CD14-positive monocyte (primary cell): Measurements from ENCODE around the gene RBM46. TPM values are rescaled to one million over a fixed set of nuclear protein-coding genes. Genes with fewer than 3 reads are reported as not detected.
A peak's percentile ranks its signal among the peaks of the same experiment; 100 is the strongest.

Experiments
- DNase-seq, 3 donors: peaks; one replicate each; pipeline ENCODE4 v3.0.0-alpha.2; 2011 to 2022
- H2AFZ ChIP-seq: 2 replicates; pipeline ENCODE4 v1.6.0; 2012; ENCODE audit warnings: mild to moderate bottlenecking, low read depth, low read length, inconsistent platforms; ENCODE audit not compliant: insufficient read depth, poor library complexity, severe bottlenecking
- H3K27ac ChIP-seq, 2 donors: 1 replicate in 1 of 2; 2 replicates in 1 of 2; pipeline ENCODE4 v1.5.1; 2012 to 2013; ENCODE audit warnings: low read length in 2 of 2, control low read depth in 1 of 2, inconsistent platforms in 1 of 2, low read depth in 1 of 2, mild to moderate bottlenecking in 1 of 2
- H3K27me3 ChIP-seq, 2 donors: one replicate each; pipeline versions ENCODE4 v1.6.0 to v1.6.1; 2011 to 2013; ENCODE audit warnings: low read length in 2 of 2; ENCODE audit not compliant: control insufficient read depth in 2 of 2, insufficient read depth in 2 of 2
- H3K36me3 ChIP-seq, 2 donors: replicated peaks in 1 of 2; 1 replicate in 1 of 2; 2 replicates in 1 of 2; pipeline versions ENCODE4 v1.5.1 to v1.6.1; 2012 to 2013; ENCODE audit warnings: low read length in 2 of 2, control low read depth in 1 of 2, inconsistent platforms in 1 of 2, mild to moderate bottlenecking in 1 of 2; ENCODE audit not compliant: insufficient read depth in 2 of 2, control insufficient read depth in 1 of 2
- H3K4me1 ChIP-seq, 2 donors: 1 replicate in 1 of 2; 2 replicates in 1 of 2; pipeline versions ENCODE4 v1.5.1 to v1.6.1; 2012 to 2013; ENCODE audit warnings: low read length in 2 of 2, control low read depth in 1 of 2, inconsistent platforms in 1 of 2, mild to moderate bottlenecking in 1 of 2, moderate library complexity in 1 of 2; ENCODE audit not compliant: insufficient read depth in 2 of 2, control insufficient read depth in 1 of 2
- H3K4me2 ChIP-seq: replicated peaks from 2 replicates; pipeline ENCODE3; 2012; ENCODE audit warnings: low read length, moderate library complexity, mild to moderate bottlenecking; ENCODE audit not compliant: poor library complexity, severe bottlenecking; ENCODE audit errors: extremely low read depth
- H3K4me3 ChIP-seq, 3 experiments: fragments of 200-600 bp in 1 of 3; sonication (generic) in 1 of 3; replicated peaks in 1 of 3; 1 replicate in 2 of 3; 2 replicates in 1 of 3; pipeline ENCODE4 v1.5.1; 2011 to 2013; ENCODE audit warnings: low read length in 3 of 3, mild to moderate bottlenecking in 3 of 3, control low read depth in 2 of 3, low read depth in 2 of 3, inconsistent platforms in 1 of 3, moderate library complexity in 1 of 3
- H3K79me2 ChIP-seq: 2 replicates; pipeline ENCODE4 v1.6.0; 2012; ENCODE audit warnings: mild to moderate bottlenecking, control low read depth, inconsistent platforms, low read length, moderate library complexity; ENCODE audit not compliant: insufficient read depth
- H3K9ac ChIP-seq: 2 replicates; pipeline ENCODE4 v1.6.0; 2017; ENCODE audit warnings: low read length, mild to moderate bottlenecking; ENCODE audit not compliant: insufficient read depth, poor library complexity, severe bottlenecking
- H3K9me3 ChIP-seq, 2 donors: replicated peaks in 1 of 2; 1 replicate in 1 of 2; 2 replicates in 1 of 2; pipeline versions ENCODE4 v1.5.1 to v1.6.1; 2012 to 2013; ENCODE audit warnings: low read length in 2 of 2, control low read depth in 1 of 2; ENCODE audit not compliant: control insufficient read depth in 1 of 2, insufficient read depth in 1 of 2
- H4K20me1 ChIP-seq: 2 replicates; pipeline ENCODE4 v1.6.0; 2012; ENCODE audit warnings: mild to moderate bottlenecking, low read length, control low read depth, moderate library complexity; ENCODE audit not compliant: insufficient read depth
- H3K27ac Mint-ChIP-seq, 7 donors: one replicate each; pipeline ENCODE4 v1.8.0; 2020; ENCODE audit warnings: mild to moderate bottlenecking in 7 of 7, mixed read lengths in 7 of 7, moderate library complexity in 6 of 7, inconsistent platforms in 2 of 7
- H3K27me3 Mint-ChIP-seq, 3 donors: one replicate each; pipeline ENCODE4 v1.8.0; 2021 to 2022; ENCODE audit warnings: low read depth in 3 of 3, mild to moderate bottlenecking in 3 of 3, mixed read lengths in 3 of 3, moderate library complexity in 3 of 3, inconsistent platforms in 1 of 3
- H3K36me3 Mint-ChIP-seq, 2 donors: one replicate each; pipeline ENCODE4 v1.8.0; 2020; ENCODE audit warnings: mixed read lengths in 2 of 2, inconsistent platforms in 1 of 2, mild to moderate bottlenecking in 1 of 2
- H3K4me1 Mint-ChIP-seq: one replicate; pipeline ENCODE4 v1.8.0; 2020; ENCODE audit warnings: mild to moderate bottlenecking, mixed read lengths
- H3K4me3 Mint-ChIP-seq, 2 donors: one replicate each; pipeline ENCODE4 v1.8.0; 2020; ENCODE audit warnings: mild to moderate bottlenecking in 2 of 2, mixed read lengths in 2 of 2, moderate library complexity in 1 of 2
- H3K9me3 Mint-ChIP-seq, 7 donors: one replicate each; pipeline ENCODE4 v1.8.0; 2020 to 2022; ENCODE audit warnings: mixed read lengths in 7 of 7, mild to moderate bottlenecking in 6 of 7, moderate library complexity in 6 of 7, inconsistent platforms in 2 of 7
- WGBS: methylation state at CpG from one replicate; pipeline ENCODE4 v1.1.5; 2013; ENCODE audit warnings: missing lambda C conversion rate; ENCODE audit not compliant: insufficient coverage; 5-methylcytosine and 5-hydroxymethylcytosine counted together
- intact Hi-C, 2 donors: fragments of 100-400 bp; cut with micrococcal nuclease; formaldehyde crosslinking; loops; one replicate each; pipeline versions ENCODE4 v1.15.0 to v1.15.1; 2023
- polyA plus RNA-seq, 3 donors: library from polyadenylated mRNA; depleted of rRNA in 1 of 3; unstranded in 2 of 3; stranded (reverse) in 1 of 3; fragments of 300-500 nt in 2 of 3; fragments of >200 nt in 1 of 3; fragmentation: Illumina TruSeq in 2 of 3; gene quantifications; 1 replicate in 2 of 3; 2 replicates in 1 of 3; pipeline ENCODE4 v1.2.3, GENCODE V29; 2012 to 2021
- TF ChIP-seq, protein P1 (sequence below): fragments of 200-600 bp; IDR thresholded peaks from one replicate; pipeline ENCODE4 v1.8.0; 2022; ENCODE audit warnings: antibody characterized with exemption, mild to moderate bottlenecking

The RBM46 gene
- polyA plus RNA-seq, 3 donors, result 0.04 TPM; not detected in 2

DNA sequence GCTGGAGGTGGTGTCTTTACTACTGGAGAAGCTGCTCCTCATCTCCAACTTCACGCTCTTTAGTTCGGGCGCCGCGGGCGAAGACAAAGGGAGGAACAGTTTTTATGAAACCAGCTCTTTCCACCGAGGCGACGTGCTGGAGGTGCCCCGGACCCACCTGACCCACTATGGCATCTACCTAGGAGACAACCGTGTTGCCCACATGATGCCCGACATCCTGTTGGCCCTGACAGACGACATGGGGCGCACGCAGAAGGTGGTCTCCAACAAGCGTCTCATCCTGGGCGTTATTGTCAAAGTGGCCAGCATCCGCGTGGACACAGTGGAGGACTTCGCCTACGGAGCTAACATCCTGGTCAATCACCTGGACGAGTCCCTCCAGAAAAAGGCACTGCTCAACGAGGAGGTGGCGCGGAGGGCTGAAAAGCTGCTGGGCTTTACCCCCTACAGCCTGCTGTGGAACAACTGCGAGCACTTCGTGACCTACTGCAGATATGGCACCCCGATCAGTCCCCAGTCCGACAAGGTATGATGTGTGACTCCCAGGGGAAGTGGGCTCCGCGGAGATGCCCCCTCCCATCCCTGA is 36.6 kb upstream of the RBM46 start:
- H3K27ac Mint-ChIP-seq, result peak overlapping the region in 1 of 7 donors; percentile 46
- peaks cover 54 to 73% (median 72%) of the 10 kb centered on the region in 3 donors for H3K27me3 Mint-ChIP-seq
- 4% methylated on average over 30 of the region's 31 CpGs for WGBS
- peak overlapping the region in 1 of 3 experiments; percentile 73 for H3K4me3 ChIP-seq
- DNase-seq, result no peak
- peak overlapping the region; percentile 81 to 97 for H3K4me3 Mint-ChIP-seq
- TF ChIP-seq, protein P1, sequence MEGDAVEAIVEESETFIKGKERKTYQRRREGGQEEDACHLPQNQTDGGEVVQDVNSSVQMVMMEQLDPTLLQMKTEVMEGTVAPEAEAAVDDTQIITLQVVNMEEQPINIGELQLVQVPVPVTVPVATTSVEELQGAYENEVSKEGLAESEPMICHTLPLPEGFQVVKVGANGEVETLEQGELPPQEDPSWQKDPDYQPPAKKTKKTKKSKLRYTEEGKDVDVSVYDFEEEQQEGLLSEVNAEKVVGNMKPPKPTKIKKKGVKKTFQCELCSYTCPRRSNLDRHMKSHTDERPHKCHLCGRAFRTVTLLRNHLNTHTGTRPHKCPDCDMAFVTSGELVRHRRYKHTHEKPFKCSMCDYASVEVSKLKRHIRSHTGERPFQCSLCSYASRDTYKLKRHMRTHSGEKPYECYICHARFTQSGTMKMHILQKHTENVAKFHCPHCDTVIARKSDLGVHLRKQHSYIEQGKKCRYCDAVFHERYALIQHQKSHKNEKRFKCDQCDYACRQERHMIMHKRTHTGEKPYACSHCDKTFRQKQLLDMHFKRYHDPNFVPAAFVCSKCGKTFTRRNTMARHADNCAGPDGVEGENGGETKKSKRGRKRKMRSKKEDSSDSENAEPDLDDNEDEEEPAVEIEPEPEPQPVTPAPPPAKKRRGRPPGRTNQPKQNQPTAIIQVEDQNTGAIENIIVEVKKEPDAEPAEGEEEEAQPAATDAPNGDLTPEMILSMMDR, result no peak
- peaks cover 52 to 87% of the 10 kb centered on the region in 2 donors for H3K27me3 ChIP-seq
- H3K9ac ChIP-seq, result no peak overlapping the region
- H3K79me2 ChIP-seq, result no peaks in the 10 kb centered on the region
- H3K4me1 Mint-ChIP-seq, result peaks cover 19% of the 10 kb centered on the region
- H3K4me2 ChIP-seq, result peak overlapping the region; percentile 79
- no peaks in the 10 kb centered on the region for H4K20me1 ChIP-seq
- peaks cover 0 to 2% of the 10 kb centered on the region in 2 donors for H3K36me3 Mint-ChIP-seq
- no peaks in the 10 kb centered on the region for H3K36me3 ChIP-seq
- H3K4me1 ChIP-seq, result peaks cover 13 to 21% of the 10 kb centered on the region in 2 donors
- H3K9me3 ChIP-seq, result peaks cover 0 to 11% of the 10 kb centered on the region in 2 donors
- H3K9me3 Mint-ChIP-seq, result peaks cover 0 to 25% (median 13%) of the 10 kb centered on the region in 7 donors
- no peak overlapping the region for H3K27ac ChIP-seq
- intact Hi-C loops, result no loop called here
- peak overlapping the region; percentile 72 for H2AFZ ChIP-seq

DNA sequence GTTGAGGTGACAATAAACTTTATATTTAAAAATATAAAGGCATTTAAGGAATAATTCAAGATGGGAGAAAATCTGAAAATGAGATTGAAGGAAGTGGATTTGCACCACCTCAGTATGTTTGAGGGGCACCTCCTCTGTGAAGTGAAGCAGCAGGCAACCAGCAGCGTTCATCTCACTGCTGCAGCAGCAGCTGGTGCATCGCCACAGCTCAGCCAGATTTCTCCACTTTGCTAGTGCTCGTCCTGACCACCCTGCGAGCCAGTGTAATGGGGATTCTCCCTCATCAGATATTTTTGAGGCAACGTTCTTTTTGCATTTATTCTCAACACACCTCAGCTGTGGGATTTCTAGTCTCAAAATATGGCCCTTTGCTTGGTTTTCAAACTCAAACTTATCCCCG is 23.4 kb upstream of the RBM46 start:
- Histone ChIP-seq H3K4me3 (no peak overlapping the region), H3K27me3 (no peaks in the 10 kb centered on the region), H3K9ac (no peak overlapping the region), H3K36me3 (no peaks in the 10 kb centered on the region), H2AFZ (no peak overlapping the region), H3K27ac (no peak overlapping the region), H3K9me3 (no peaks in the 10 kb centered on the region), H3K79me2 (no peaks in the 10 kb centered on the region), H3K4me2 (no peak overlapping the region), H4K20me1 (no peaks in the 10 kb centered on the region), H3K4me1 (no peaks in the 10 kb centered on the region)
- no peak overlapping the region for H3K4me3 Mint-ChIP-seq
- peaks cover 1 to 5% (median 5%) of the 10 kb centered on the region in 3 donors for H3K27me3 Mint-ChIP-seq
- WGBS, result 76% methylated on average over 4 of the region's 6 CpGs
- H3K9me3 Mint-ChIP-seq, result no peaks in the 10 kb centered on the region
- DNase-seq, result no peak
- TF ChIP-seq, protein P1, result no peak
- no peaks in the 10 kb centered on the region for H3K4me1 Mint-ChIP-seq
- intact Hi-C loops, result no loop called here
- no peaks in the 10 kb centered on the region for H3K36me3 Mint-ChIP-seq
- H3K27ac Mint-ChIP-seq, result no peak overlapping the region
